Neuronal stem cell (in vitro differentiated cells): ENCODE data around the gene KIAA1671.

Experiments used
- DNase-seq: peaks from one replicate; pipeline ENCODE4 v3.0.0-alpha.2; 2013; ENCODE audit warnings: low spot score
- H2AFZ ChIP-seq: one replicate; pipeline ENCODE4 v1.6.1; 2013; ENCODE audit warnings: mild to moderate bottlenecking, low read length, inconsistent platforms
- H2AK5ac ChIP-seq: 2 replicates; pipeline ENCODE4 v1.6.1; 2013; ENCODE audit warnings: low read depth, mild to moderate bottlenecking, inconsistent platforms, low read length, moderate library complexity, mixed read lengths
- H2BK120ac ChIP-seq: 2 replicates; pipeline ENCODE4 v1.6.1; 2013; ENCODE audit warnings: low read depth, mild to moderate bottlenecking, inconsistent platforms, low read length, moderate library complexity, mixed read lengths
- H2BK12ac ChIP-seq: one replicate; pipeline ENCODE4 v1.6.1; 2013; ENCODE audit warnings: low read length, inconsistent platforms
- H2BK15ac ChIP-seq: 2 replicates; pipeline ENCODE4 v1.6.1; 2013; ENCODE audit warnings: mild to moderate bottlenecking, low read length, inconsistent platforms, mixed read lengths
- H2BK5ac ChIP-seq: one replicate; pipeline ENCODE4 v1.6.1; 2013; ENCODE audit warnings: inconsistent platforms, mild to moderate bottlenecking, low read length, moderate library complexity
- H3K14ac ChIP-seq: one replicate; pipeline ENCODE4 v1.6.1; 2013; ENCODE audit warnings: low read length, inconsistent platforms
- H3K18ac ChIP-seq: 2 replicates; pipeline ENCODE4 v1.6.1; 2013; ENCODE audit warnings: low read length, inconsistent platforms
- H3K23ac ChIP-seq: 2 replicates; pipeline ENCODE4 v1.6.1; 2013; ENCODE audit warnings: low read depth, mild to moderate bottlenecking, mixed read lengths, low read length, inconsistent platforms; ENCODE audit not compliant: poor library complexity
- H3K27ac ChIP-seq: replicated peaks from 3 replicates; pipeline ENCODE4 v1.5.1; 2013; ENCODE audit warnings: low read length, inconsistent platforms
- H3K27me3 ChIP-seq, 3 experiments: 2 replicates each; pipeline ENCODE4 v1.6.1; 2013; ENCODE audit warnings: low read length in 3 of 3, mild to moderate bottlenecking in 2 of 3, inconsistent platforms in 1 of 3, low read depth in 1 of 3, mixed read lengths in 1 of 3, moderate library complexity in 1 of 3; ENCODE audit not compliant: control insufficient read depth in 3 of 3, insufficient read depth in 3 of 3
- H3K36me3 ChIP-seq, 2 donors: replicated peaks in 1 of 2; 2 replicates each; pipeline ENCODE4 v1.6.1; 2013; ENCODE audit warnings: low read length in 2 of 2; ENCODE audit not compliant: control insufficient read depth in 2 of 2, insufficient read depth in 2 of 2
- H3K4ac ChIP-seq: 2 replicates; pipeline ENCODE4 v1.6.1; 2013; ENCODE audit warnings: inconsistent platforms, mild to moderate bottlenecking, low read length, moderate library complexity
- H3K4me1 ChIP-seq, 2 donors: 1 replicate in 1 of 2; 2 replicates in 1 of 2; pipeline ENCODE4 v1.6.1; 2013; ENCODE audit warnings: low read length in 2 of 2, low read depth in 1 of 2; ENCODE audit not compliant: control insufficient read depth in 2 of 2, insufficient read depth in 1 of 2
- H3K4me2 ChIP-seq: one replicate; pipeline ENCODE4 v1.6.1; 2013; ENCODE audit warnings: mild to moderate bottlenecking, low read length, inconsistent platforms; ENCODE audit not compliant: insufficient read depth, poor library complexity, severe bottlenecking
- H3K4me3 ChIP-seq, 2 donors: 2 replicates each; pipeline ENCODE4 v1.5.1; 2013; ENCODE audit warnings: low read length in 2 of 2, mild to moderate bottlenecking in 2 of 2, inconsistent platforms in 1 of 2, moderate library complexity in 1 of 2
- H3K79me1 ChIP-seq: one replicate; pipeline ENCODE4 v1.6.1; 2013; ENCODE audit warnings: low read depth, mild to moderate bottlenecking, inconsistent platforms, low read length, moderate library complexity
- H3K9ac ChIP-seq: one replicate; pipeline ENCODE4 v1.6.1; 2013; ENCODE audit warnings: mild to moderate bottlenecking, low read depth, low read length, inconsistent platforms; ENCODE audit not compliant: poor library complexity
- H3K9me3 ChIP-seq, 2 donors: replicated peaks in 1 of 2; 2 replicates each; pipeline versions ENCODE3 to v1.6.1; 2013; ENCODE audit warnings: low read length in 2 of 2, mild to moderate bottlenecking in 2 of 2, inconsistent platforms in 1 of 2, low read depth in 1 of 2, mixed read lengths in 1 of 2, moderate library complexity in 1 of 2; ENCODE audit not compliant: control insufficient read depth in 2 of 2, insufficient read depth in 1 of 2
- H4K8ac ChIP-seq: one replicate; pipeline ENCODE4 v1.6.1; 2013; ENCODE audit warnings: low read depth, mild to moderate bottlenecking, inconsistent platforms, low read length, moderate library complexity
- H4K91ac ChIP-seq: one replicate; pipeline ENCODE4 v1.6.1; 2013; ENCODE audit warnings: low read length, low read depth, mild to moderate bottlenecking, inconsistent platforms; ENCODE audit not compliant: poor library complexity
- WGBS, 2 donors: extraction: QIAGEN DNeasy Blood & Tissue Kit; methylation state at CpG; one replicate each; pipeline ENCODE4 v1.1.7; 2013; ENCODE audit warnings: missing lambda C conversion rate in 2 of 2, mixed read lengths in 1 of 2; ENCODE audit not compliant: insufficient read length in 2 of 2, insufficient replicate concordance in 1 of 2; ENCODE audit errors: extremely low coverage in 2 of 2; 5-methylcytosine and 5-hydroxymethylcytosine counted together

The KIAA1671 gene

GRCh38 chr22:25174156-25174887, 221.8 kb downstream of the KIAA1671 start:
- Histone ChIP-seq H3K14ac (no peak overlapping the region), H3K23ac (no peak overlapping the region), H3K27ac (no peak overlapping the region), H3K4me3 (no peak overlapping the region), H4K91ac (no peak overlapping the region), H4K8ac (no peak overlapping the region), H2AFZ (no peak overlapping the region), H2BK12ac (no peak overlapping the region), H3K36me3 (peaks cover 19 to 56% of the 10 kb centered on the region in 2 donors), H3K4me1 (peaks cover 0 to 2% of the 10 kb centered on the region in 2 donors), H2AK5ac (no peak overlapping the region), H2BK5ac (no peak overlapping the region), H3K4me2 (no peak overlapping the region), H2BK120ac (no peak overlapping the region), H3K18ac (no peak overlapping the region), H3K4ac (no peak overlapping the region), H2BK15ac (no peak overlapping the region), H3K27me3 (no peaks in the 10 kb centered on the region), H3K9me3 (peaks cover 0 to 1% of the 10 kb centered on the region in 2 donors), H3K79me1 (no peaks in the 10 kb centered on the region), H3K9ac (no peak overlapping the region)
- WGBS, 2 donors, result no CpG with 5 or more reads among the region's 13 CpGs
- no peak for DNase-seq

GRCh38 chr22:25174888-25175411, 222.4 kb downstream of the KIAA1671 start:
- no CpG with 5 or more reads among the region's 6 CpGs for WGBS, 2 donors
- no peak overlapping the region for H3K4me2 ChIP-seq
- H2BK12ac ChIP-seq, result no peak overlapping the region
- H3K27me3 ChIP-seq, result no peaks in the 10 kb centered on the region
- no peak overlapping the region for H4K91ac ChIP-seq
- H2AFZ ChIP-seq, result no peak overlapping the region
- peaks cover 22 to 61% of the 10 kb centered on the region in 2 donors for H3K36me3 ChIP-seq
- no peaks in the 10 kb centered on the region for H3K79me1 ChIP-seq
- no peak overlapping the region for H4K8ac ChIP-seq
- no peak overlapping the region for H3K4ac ChIP-seq
- H2AK5ac ChIP-seq, result no peak overlapping the region
- H3K14ac ChIP-seq, result no peak overlapping the region
- no peak overlapping the region for H2BK5ac ChIP-seq
- no peak for DNase-seq
- H3K27ac ChIP-seq, result no peak overlapping the region
- no peak overlapping the region for H3K9ac ChIP-seq
- H3K4me3 ChIP-seq, result no peak overlapping the region
- peaks cover 2 to 7% of the 10 kb centered on the region in 2 donors for H3K9me3 ChIP-seq
- H3K18ac ChIP-seq, result no peak overlapping the region
- no peak overlapping the region for H2BK120ac ChIP-seq
- H2BK15ac ChIP-seq, result no peak overlapping the region
- no peak overlapping the region for H3K23ac ChIP-seq
- H3K4me1 ChIP-seq, result peaks cover 0 to 2% of the 10 kb centered on the region in 2 donors

DNA sequence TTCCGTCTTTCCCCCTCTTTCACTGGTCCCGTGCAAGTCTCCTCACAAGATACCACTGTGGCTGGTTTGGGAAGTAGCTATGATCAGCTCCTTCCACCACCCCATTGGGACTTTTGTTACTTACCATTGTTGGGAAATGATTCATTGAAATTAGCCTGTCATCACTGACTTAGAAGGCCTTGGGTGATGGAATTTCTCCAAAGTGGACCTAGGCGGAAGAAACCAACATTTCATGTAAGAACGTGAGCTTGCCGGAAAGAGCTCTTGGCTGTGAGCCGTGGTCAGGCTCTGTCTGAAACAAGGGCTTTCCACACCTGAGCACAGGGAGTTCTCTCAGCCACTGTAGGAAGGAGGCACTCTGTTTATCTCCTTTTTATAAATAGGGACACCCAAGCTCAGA, 223.7 kb downstream of the KIAA1671 start:
- Histone ChIP-seq H3K27me3 (no peaks in the 10 kb centered on the region), H3K36me3 (peaks cover 22 to 62% of the 10 kb centered on the region in 2 donors), H3K79me1 (no peaks in the 10 kb centered on the region), H3K4ac (no peak overlapping the region), H3K27ac (no peak overlapping the region), H3K9ac (no peak overlapping the region), H3K14ac (no peak overlapping the region), H2AK5ac (no peak overlapping the region), H4K91ac (no peak overlapping the region), H3K9me3 (peaks cover 2 to 8% of the 10 kb centered on the region in 2 donors), H3K4me1 (peaks cover 0 to 2% of the 10 kb centered on the region in 2 donors), H2BK120ac (no peak overlapping the region), H3K18ac (no peak overlapping the region), H2BK15ac (no peak overlapping the region), H2BK12ac (no peak overlapping the region), H3K4me2 (no peak overlapping the region), H3K23ac (no peak overlapping the region), H2AFZ (no peak overlapping the region), H3K4me3 (no peak overlapping the region), H4K8ac (no peak overlapping the region), H2BK5ac (no peak overlapping the region)
- no peak for DNase-seq
- WGBS, 2 donors, result no CpG with 5 or more reads among the region's 6 CpGs

DNA sequence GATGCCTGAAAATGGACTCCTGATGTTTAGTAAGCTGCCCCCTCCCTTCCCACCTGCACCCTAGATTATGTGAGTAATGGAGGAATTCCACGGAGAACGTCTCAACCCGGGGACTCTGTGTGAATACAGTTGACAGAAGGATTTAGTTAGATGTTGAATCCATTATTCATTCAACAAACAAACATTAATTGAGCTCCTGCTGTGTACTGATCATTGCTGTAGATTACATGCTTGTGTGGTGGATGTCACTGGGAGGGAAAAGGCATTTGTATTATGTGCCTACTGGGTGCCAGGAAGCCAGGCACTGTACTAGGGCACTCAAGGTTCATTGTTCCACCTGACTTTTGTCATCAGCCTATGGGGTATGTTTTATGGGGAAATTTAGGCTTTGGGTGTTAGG, 224.3 kb downstream of the KIAA1671 start:
- no peak for DNase-seq
- H3K4ac ChIP-seq, result no peak overlapping the region
- H2AFZ ChIP-seq, result no peak overlapping the region
- H3K18ac ChIP-seq, result no peak overlapping the region
- no peak overlapping the region for H3K27ac ChIP-seq
- peaks cover 0 to 2% of the 10 kb centered on the region in 2 donors for H3K4me1 ChIP-seq
- no peak overlapping the region for H3K4me2 ChIP-seq
- H3K9ac ChIP-seq, result no peak overlapping the region
- no peaks in the 10 kb centered on the region for H3K27me3 ChIP-seq
- H2BK15ac ChIP-seq, result no peak overlapping the region
- no peak overlapping the region for H3K23ac ChIP-seq
- H4K8ac ChIP-seq, result no peak overlapping the region
- no peak overlapping the region for H4K91ac ChIP-seq
- H3K36me3 ChIP-seq, result peaks cover 22 to 62% of the 10 kb centered on the region in 2 donors
- no peak overlapping the region for H2AK5ac ChIP-seq
- no peaks in the 10 kb centered on the region for H3K79me1 ChIP-seq
- H3K14ac ChIP-seq, result no peak overlapping the region
- no peak overlapping the region for H2BK12ac ChIP-seq
- H3K9me3 ChIP-seq, result peaks cover 2 to 8% of the 10 kb centered on the region in 2 donors
- H3K4me3 ChIP-seq, result no peak overlapping the region
- no peak overlapping the region for H2BK5ac ChIP-seq
- no CpG with 5 or more reads among the region's 3 CpGs for WGBS, 2 donors
- no peak overlapping the region for H2BK120ac ChIP-seq
